ENCODE measurements around the gene IL16. TPM values are rescaled to one million over a fixed set of nuclear protein-coding genes. Genes with fewer than 3 reads are reported as not detected.

The IL16 gene
- total RNA-seq, 3 donors from 2014 or later (not counting 1 experiment from before 2014, with no cell fraction given), result 98.1 to 153 (median 114) TPM

DNA sequence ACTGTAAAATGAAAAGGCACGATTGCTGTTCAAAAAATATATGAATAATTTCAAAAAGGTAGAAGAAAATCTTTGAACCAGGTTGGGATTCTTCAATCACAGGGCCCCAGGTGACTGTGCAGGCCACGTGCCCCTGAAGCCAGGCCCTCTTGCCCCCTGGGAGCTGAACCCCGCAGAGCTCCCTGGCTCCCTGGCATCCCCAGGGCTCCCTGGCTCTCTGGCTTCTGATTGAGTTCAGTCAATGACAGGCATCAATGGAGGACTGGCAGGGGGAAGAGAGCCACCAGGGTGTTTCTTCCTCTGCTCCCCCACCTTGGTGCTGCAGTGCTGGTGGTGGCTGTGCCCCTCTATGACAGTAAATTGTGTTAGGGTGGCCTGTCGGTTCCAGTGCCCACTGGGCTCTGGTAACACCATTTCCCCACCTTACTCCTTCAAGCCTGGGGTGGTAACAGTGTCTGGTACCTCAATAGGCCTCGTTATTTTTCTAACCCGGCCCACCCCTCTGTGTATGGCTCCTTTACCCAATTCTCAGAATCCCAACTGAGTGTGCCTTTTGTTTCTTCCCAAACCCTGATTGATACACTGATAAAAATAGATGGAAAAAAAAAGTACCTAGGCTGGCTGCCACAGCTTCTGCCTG is 64.6 kb downstream of the IL16 start:
- Histone ChIP-seq H3K27me3 (ENCODE audit: control insufficient read depth, insufficient read depth, low read length) (no peaks in the 10 kb centered on the region), H3K4me1 (ENCODE audit: control insufficient read depth, insufficient read depth, low read length) (peaks cover 13% of the 10 kb centered on the region), H3K36me3 (ENCODE audit: control insufficient read depth, insufficient read depth, low read length) (no peaks in the 10 kb centered on the region), H3K4me3 (ENCODE audit: low read length) (no peak overlapping the region), H3K27ac (ENCODE audit: low read length) (no peak overlapping the region), H3K9me3 (ENCODE audit: control insufficient read depth, insufficient read depth, low read length) (no peaks in the 10 kb centered on the region)
- Mint-ChIP-seq H3K36me3 (no peaks in the 10 kb centered on the region), H3K4me3 (no peak overlapping the region), H3K9me3 (no peaks in the 10 kb centered on the region), H3K27ac (no peak overlapping the region), H3K4me1 (peaks cover 14% of the 10 kb centered on the region in 2 donors), H3K27me3 (ENCODE audit: low read depth in 2 of 2) (peaks cover 21 to 30% of the 10 kb centered on the region in 2 donors)
- TF ChIP-seq, protein P1, sequence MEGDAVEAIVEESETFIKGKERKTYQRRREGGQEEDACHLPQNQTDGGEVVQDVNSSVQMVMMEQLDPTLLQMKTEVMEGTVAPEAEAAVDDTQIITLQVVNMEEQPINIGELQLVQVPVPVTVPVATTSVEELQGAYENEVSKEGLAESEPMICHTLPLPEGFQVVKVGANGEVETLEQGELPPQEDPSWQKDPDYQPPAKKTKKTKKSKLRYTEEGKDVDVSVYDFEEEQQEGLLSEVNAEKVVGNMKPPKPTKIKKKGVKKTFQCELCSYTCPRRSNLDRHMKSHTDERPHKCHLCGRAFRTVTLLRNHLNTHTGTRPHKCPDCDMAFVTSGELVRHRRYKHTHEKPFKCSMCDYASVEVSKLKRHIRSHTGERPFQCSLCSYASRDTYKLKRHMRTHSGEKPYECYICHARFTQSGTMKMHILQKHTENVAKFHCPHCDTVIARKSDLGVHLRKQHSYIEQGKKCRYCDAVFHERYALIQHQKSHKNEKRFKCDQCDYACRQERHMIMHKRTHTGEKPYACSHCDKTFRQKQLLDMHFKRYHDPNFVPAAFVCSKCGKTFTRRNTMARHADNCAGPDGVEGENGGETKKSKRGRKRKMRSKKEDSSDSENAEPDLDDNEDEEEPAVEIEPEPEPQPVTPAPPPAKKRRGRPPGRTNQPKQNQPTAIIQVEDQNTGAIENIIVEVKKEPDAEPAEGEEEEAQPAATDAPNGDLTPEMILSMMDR (IDR thresholded peaks at IDR 0.05), result no peak
- no peak for DNase-seq
- WGBS (ENCODE audit: insufficient coverage), result 90% methylated on average over 5 of the region's 6 CpGs
- no peak for ATAC-seq
- intact Hi-C loops (cut with micrococcal nuclease), result loop anchor here (10.0 kb wide), 1 partner anchor 286 kb away; no protein-coding TSS in a partner anchor

DNA sequence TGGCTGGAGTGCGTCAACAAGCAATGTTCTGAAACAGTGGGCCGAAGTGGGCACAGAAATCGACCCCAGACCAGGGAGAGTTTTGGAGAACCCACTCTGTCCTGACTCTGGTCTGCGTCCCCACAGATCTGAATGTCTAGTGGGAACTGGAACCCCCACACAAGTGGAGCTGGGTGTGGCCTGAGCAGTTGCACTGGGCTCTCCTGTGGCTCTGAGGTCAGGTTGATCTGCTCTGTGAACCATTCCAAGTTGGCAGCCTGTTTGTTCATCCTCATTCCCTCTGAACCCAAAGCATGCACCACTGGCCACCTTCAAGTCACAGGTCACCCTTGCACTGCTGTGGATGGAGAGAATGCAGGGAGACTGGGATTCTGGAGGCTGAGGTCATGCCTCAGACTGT is 66.8 kb downstream of the IL16 start:
- intact Hi-C loops (cut with micrococcal nuclease), result loop anchor here (10.0 kb wide), 1 partner anchor 289 kb away; no protein-coding TSS in a partner anchor
- Histone ChIP-seq H3K27me3 (ENCODE audit: control insufficient read depth, insufficient read depth, low read length) (no peaks in the 10 kb centered on the region), H3K4me1 (ENCODE audit: control insufficient read depth, insufficient read depth, low read length) (peaks cover 15% of the 10 kb centered on the region), H3K27ac (ENCODE audit: low read length) (no peak overlapping the region), H3K36me3 (ENCODE audit: control insufficient read depth, insufficient read depth, low read length) (no peaks in the 10 kb centered on the region), H3K9me3 (ENCODE audit: control insufficient read depth, insufficient read depth, low read length) (no peaks in the 10 kb centered on the region), H3K4me3 (ENCODE audit: low read length) (no peak overlapping the region)
- H3K36me3 Mint-ChIP-seq, result no peaks in the 10 kb centered on the region
- H3K27me3 Mint-ChIP-seq (ENCODE audit: low read depth in 2 of 2), result peaks cover 17 to 19% of the 10 kb centered on the region in 2 donors
- DNase-seq (no peak), ATAC-seq (no peak)
- no peak overlapping the region for H3K27ac Mint-ChIP-seq
- 81% methylated on average over 4 of the region's 4 CpGs for WGBS (ENCODE audit: insufficient coverage)
- H3K9me3 Mint-ChIP-seq, result no peaks in the 10 kb centered on the region
- TF ChIP-seq, protein P1 (IDR thresholded peaks at IDR 0.05), result no peak
- H3K4me1 Mint-ChIP-seq, result peaks cover 18 to 19% of the 10 kb centered on the region in 2 donors
- no peak overlapping the region for H3K4me3 Mint-ChIP-seq

DNA sequence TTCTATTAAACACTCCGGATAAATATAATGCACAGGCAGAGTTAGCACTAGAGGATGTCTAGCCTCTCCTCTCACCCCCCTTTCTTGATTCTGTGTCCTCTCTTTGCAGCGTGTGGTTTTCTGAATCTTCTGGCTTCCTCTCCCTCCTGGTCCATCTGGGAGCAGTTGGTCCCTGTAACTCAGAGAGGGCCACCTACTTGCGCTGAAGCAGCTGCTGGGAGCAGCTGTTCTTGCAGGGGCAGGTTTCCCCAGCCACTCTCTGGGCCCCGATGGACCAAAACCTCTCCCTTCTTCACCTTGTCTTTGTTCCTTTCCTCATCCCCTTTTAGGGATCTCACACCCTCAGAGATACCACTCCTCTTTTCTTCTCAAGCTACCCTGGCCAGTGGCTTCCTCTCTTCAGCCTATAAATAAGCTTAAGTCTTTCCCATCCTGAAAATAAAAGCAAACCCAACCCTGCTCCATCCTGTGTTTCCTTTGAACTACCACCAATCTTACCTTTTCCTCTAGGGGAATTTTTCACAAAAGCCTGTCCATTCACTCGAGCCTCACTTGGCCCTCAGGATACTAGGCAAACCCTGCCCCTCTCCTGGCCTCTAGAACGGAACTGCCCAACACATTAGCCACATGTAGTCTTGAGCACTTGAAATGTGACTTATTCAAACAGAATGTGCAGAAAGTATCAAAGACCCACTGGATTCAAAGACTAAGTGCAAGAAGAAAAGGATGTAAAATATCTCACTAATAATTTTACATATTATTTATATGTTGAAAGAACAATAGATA is 67.6 kb downstream of the IL16 start:
- Histone ChIP-seq H3K27me3 (ENCODE audit: control insufficient read depth, insufficient read depth, low read length) (no peaks in the 10 kb centered on the region), H3K36me3 (ENCODE audit: control insufficient read depth, insufficient read depth, low read length) (no peaks in the 10 kb centered on the region), H3K27ac (ENCODE audit: low read length) (no peak overlapping the region), H3K4me3 (ENCODE audit: low read length) (no peak overlapping the region), H3K9me3 (ENCODE audit: control insufficient read depth, insufficient read depth, low read length) (no peaks in the 10 kb centered on the region), H3K4me1 (ENCODE audit: control insufficient read depth, insufficient read depth, low read length) (peaks cover 15% of the 10 kb centered on the region)
- H3K4me1 Mint-ChIP-seq, result peaks cover 18 to 19% of the 10 kb centered on the region in 2 donors
- no peaks in the 10 kb centered on the region for H3K36me3 Mint-ChIP-seq
- TF ChIP-seq, protein P1 (IDR thresholded peaks at IDR 0.05), result no peak
- DNase-seq (no peak), ATAC-seq (no peak)
- 80% methylated on average over 6 of the region's 6 CpGs for WGBS (ENCODE audit: insufficient coverage)
- no peak overlapping the region for H3K27ac Mint-ChIP-seq
- H3K27me3 Mint-ChIP-seq (ENCODE audit: low read depth in 2 of 2), result peaks cover 14 to 19% of the 10 kb centered on the region in 2 donors
- no peak overlapping the region for H3K4me3 Mint-ChIP-seq
- no peaks in the 10 kb centered on the region for H3K9me3 Mint-ChIP-seq
- intact Hi-C loops (cut with micrococcal nuclease), result loop anchor here (10.0 kb wide), 1 partner anchor 289 kb away; no protein-coding TSS in a partner anchor

Measured in natural killer cell (primary cell).